WTC11 (cell line): ENCODE data around the gene GOLGA6L7. TPM values are rescaled to one million over a fixed set of nuclear protein-coding genes. Genes with fewer than 3 reads are reported as not detected.
A peak's percentile ranks its signal among the peaks of the same experiment; 100 is the strongest.

ENCODE experiments used
- ATAC-seq: fragments of 200-7000 bp; cut with Tn5 transposase; 2 replicates; pipeline ENCODE4 v1.10.0; 2021; ENCODE audit warnings: mild to moderate bottlenecking, moderate library complexity
- CTCF ChIA-PET: fragments of 300-600 bp; sonication (Branson Sonifier 250); formaldehyde crosslinking; loops from one replicate; lab custom pipeline; 2021; ENCODE audit warnings: antibody characterized with exemption; lab: Charles Lee
- POLR2A ChIA-PET: fragments of 350-600 bp; sonication (Branson Sonifier 250); formaldehyde crosslinking; loops from one replicate; lab custom pipeline; 2021; ENCODE audit warnings: antibody characterized with exemption; lab: Charles Lee
- DNase-seq: peaks from one replicate; pipeline ENCODE4 v3.0.0; 2021; ENCODE audit warnings: low spot score
- H3K27ac Mint-ChIP-seq: 2 replicates; pipeline ENCODE4 v1.8.0; 2021; ENCODE audit warnings: mixed read lengths
- H3K27me3 Mint-ChIP-seq: 2 replicates; pipeline ENCODE4 v1.8.0; 2021; ENCODE audit warnings: low read depth, mild to moderate bottlenecking, moderate library complexity, mixed read lengths
- H3K36me3 Mint-ChIP-seq: 2 replicates; pipeline ENCODE4 v1.8.0; 2021; ENCODE audit warnings: mixed read lengths
- H3K4me1 Mint-ChIP-seq: 2 replicates; pipeline ENCODE4 v1.8.0; 2022; ENCODE audit warnings: mixed read lengths
- H3K4me3 Mint-ChIP-seq: 2 replicates; pipeline ENCODE4 v1.8.0; 2021; ENCODE audit warnings: mild to moderate bottlenecking, moderate library complexity, mixed read lengths
- H3K9me3 Mint-ChIP-seq: 2 replicates; pipeline ENCODE4 v1.8.0; 2021; ENCODE audit warnings: mixed read lengths
- ATF1 ChIP-seq: sonication (generic); formaldehyde crosslinking; IDR thresholded peaks from 2 replicates; pipeline ENCODE4 v1.8.1; 2023; ENCODE audit warnings: mild to moderate bottlenecking, moderate library complexity, missing genetic modification reagents
- CREM ChIP-seq: sonication (generic); formaldehyde crosslinking; IDR thresholded peaks from 2 replicates; pipeline ENCODE4 v1.8.1; 2022; ENCODE audit warnings: mild to moderate bottlenecking, missing genetic modification reagents, moderate library complexity
- E2F5 ChIP-seq: sonication (generic); formaldehyde crosslinking; IDR thresholded peaks from 2 replicates; pipeline ENCODE4 v1.8.1; 2022; ENCODE audit warnings: mild to moderate bottlenecking, moderate library complexity, missing genetic modification reagents
- ELF4 ChIP-seq: sonication (generic); formaldehyde crosslinking; IDR thresholded peaks from 2 replicates; pipeline ENCODE4 v1.8.1; 2022; ENCODE audit warnings: low read depth, mild to moderate bottlenecking, moderate library complexity, missing genetic modification reagents
- ESRRA ChIP-seq: sonication (generic); formaldehyde crosslinking; IDR thresholded peaks from 2 replicates; pipeline ENCODE4 v1.8.1; 2022; ENCODE audit warnings: mild to moderate bottlenecking, missing genetic modification reagents, borderline replicate concordance
- ETV6 ChIP-seq: sonication (generic); formaldehyde crosslinking; IDR thresholded peaks from 2 replicates; pipeline ENCODE4 v1.8.1; 2022; ENCODE audit warnings: mild to moderate bottlenecking, missing genetic modification reagents
- HMGA2 ChIP-seq: fragments of 250-450 bp; sonication (Bioruptor Pico); IDR thresholded peaks from 2 replicates; pipeline ENCODE4 v1.4.0; 2021; ENCODE audit warnings: mild to moderate bottlenecking, moderate library complexity
- IRF2 ChIP-seq: sonication (generic); formaldehyde crosslinking; IDR thresholded peaks from 2 replicates; pipeline ENCODE4 v1.8.0; 2022; ENCODE audit warnings: low read depth, missing genetic modification reagents, borderline replicate concordance
- JAZF1 ChIP-seq: fragments of 250-450 bp; sonication (Bioruptor Pico); IDR thresholded peaks from 2 replicates; pipeline ENCODE4 v1.9.0; 2021; ENCODE audit warnings: moderate library complexity, mild to moderate bottlenecking, inconsistent platforms
- JUN ChIP-seq: sonication (generic); formaldehyde crosslinking; IDR thresholded peaks from 2 replicates; pipeline ENCODE4 v1.8.0; 2023; ENCODE audit warnings: mild to moderate bottlenecking, missing genetic modification reagents
- KAT7 ChIP-seq: sonication (generic); formaldehyde crosslinking; IDR thresholded peaks from 2 replicates; pipeline ENCODE4 v1.8.1; 2023; ENCODE audit warnings: missing genetic modification reagents, mild to moderate bottlenecking, borderline replicate concordance
- MLX ChIP-seq: sonication (generic); formaldehyde crosslinking; IDR thresholded peaks from 2 replicates; pipeline ENCODE4 v1.8.1; 2023; ENCODE audit warnings: mild to moderate bottlenecking, missing genetic modification reagents, moderate library complexity
- MYBL2 ChIP-seq: sonication (generic); formaldehyde crosslinking; IDR thresholded peaks from 2 replicates; pipeline ENCODE4 v1.8.1; 2023; ENCODE audit warnings: mild to moderate bottlenecking, moderate library complexity, missing genetic modification reagents
- NFATC4 ChIP-seq: fragments of 250-450 bp; sonication (Bioruptor Pico); IDR thresholded peaks from 2 replicates; pipeline ENCODE4 v1.9.0; 2021; ENCODE audit warnings: mild to moderate bottlenecking
- NR1H2 ChIP-seq: sonication (generic); formaldehyde crosslinking; IDR thresholded peaks from 2 replicates; pipeline ENCODE4 v1.9.0; 2021; ENCODE audit warnings: mild to moderate bottlenecking, moderate library complexity, missing genetic modification reagents
- OVOL2 ChIP-seq: fragments of 250-450 bp; sonication (Bioruptor Pico); IDR thresholded peaks from 2 replicates; pipeline ENCODE4 v1.9.0; 2021; ENCODE audit warnings: mild to moderate bottlenecking, borderline replicate concordance
- PRRX2 ChIP-seq: fragments of 250-450 bp; sonication (Bioruptor Pico); IDR thresholded peaks from 2 replicates; pipeline ENCODE4 v1.8.0; 2021; ENCODE audit warnings: mild to moderate bottlenecking
- RORB ChIP-seq: fragments of 250-450 bp; sonication (Bioruptor Pico); IDR thresholded peaks from 2 replicates; pipeline ENCODE4 v1.9.0; 2021; ENCODE audit warnings: mild to moderate bottlenecking
- SMAD3 ChIP-seq: sonication (generic); formaldehyde crosslinking; IDR thresholded peaks from 2 replicates; pipeline ENCODE4 v1.8.0; 2022; ENCODE audit warnings: missing genetic modification reagents, mild to moderate bottlenecking, borderline replicate concordance
- SOX15 ChIP-seq: fragments of 250-450 bp; sonication (Bioruptor Pico); IDR thresholded peaks from 2 replicates; pipeline ENCODE4 v1.9.0; 2021; ENCODE audit warnings: mild to moderate bottlenecking
- USF1 ChIP-seq: sonication (generic); formaldehyde crosslinking; IDR thresholded peaks from 2 replicates; pipeline ENCODE4 v1.8.0; 2022; ENCODE audit warnings: mild to moderate bottlenecking, missing genetic modification reagents
- ZBTB43 ChIP-seq: sonication (generic); formaldehyde crosslinking; IDR thresholded peaks from 2 replicates; pipeline ENCODE4 v1.8.1; 2023; ENCODE audit warnings: mild to moderate bottlenecking, missing genetic modification reagents
- ZMAT4 ChIP-seq: fragments of 250-450 bp; sonication (Bioruptor Pico); IDR thresholded peaks from 2 replicates; pipeline ENCODE4 v1.9.0; 2021; ENCODE audit warnings: mild to moderate bottlenecking
- ZNF232 ChIP-seq: sonication (generic); formaldehyde crosslinking; IDR thresholded peaks from 2 replicates; pipeline ENCODE4 v1.8.0; 2022; ENCODE audit warnings: mild to moderate bottlenecking, missing genetic modification reagents
- ZNF281 ChIP-seq: sonication (generic); formaldehyde crosslinking; IDR thresholded peaks from 2 replicates; pipeline ENCODE4 v1.8.0; 2023; ENCODE audit warnings: mild to moderate bottlenecking, missing genetic modification reagents
- ZNF396 ChIP-seq: fragments of 250-450 bp; sonication (Bioruptor Pico); IDR thresholded peaks from 2 replicates; pipeline ENCODE4 v1.8.0; 2021; ENCODE audit warnings: mild to moderate bottlenecking, moderate library complexity, borderline replicate concordance
- ZSCAN18 ChIP-seq: fragments of 250-450 bp; sonication (Bioruptor Pico); IDR thresholded peaks from 2 replicates; pipeline ENCODE4 v2.1.2; 2022; ENCODE audit warnings: mild to moderate bottlenecking, moderate library complexity
- total RNA-seq: library from RNA; stranded (reverse); gene quantifications from 3 replicates; pipeline ENCODE4 v1.2.3, GENCODE V29; 2021

The GOLGA6L7 gene
- total RNA-seq, 1 experiment from 2014 or later, result not detected

- ChIA-PET CTCF (interaction anchor here (0.5 to 0.9 kb wide), 3 partner anchors 14 to 36 kb away, joined by 4 to 5 read pairs (median 4); no protein-coding TSS in a partner anchor), POLR2A (no interaction called here)
- H3K9me3 Mint-ChIP-seq, result no peaks in the 10 kb centered on the region
- H3K27ac Mint-ChIP-seq, result no peak overlapping the region
- H3K4me1 Mint-ChIP-seq, result peaks cover 9% of the 10 kb centered on the region
- ATAC-seq (no peak), DNase-seq (no peak)
- H3K4me3 Mint-ChIP-seq, result no peak overlapping the region
- TF ChIP-seq ETV6 (CRISPR knock-in tag), result no peak
- TF ChIP-seq ZMAT4, result no peak
- TF ChIP-seq MLX (CRISPR knock-in tag), result no peak
- no peak for TF ChIP-seq PRRX2 (CRISPR knock-in tag)
- TF ChIP-seq NFATC4, result no peak
- TF ChIP-seq ZSCAN18 (CRISPR knock-in tag), result no peak
- TF ChIP-seq SOX15, result no peak
- no peak for TF ChIP-seq OVOL2 (CRISPR knock-in tag)
- no peak for TF ChIP-seq SMAD3 (CRISPR knock-in tag)
- no peak for TF ChIP-seq KAT7 (CRISPR knock-in tag)
- no peak for TF ChIP-seq IRF2 (CRISPR knock-in tag)
- no peak for TF ChIP-seq ZNF281
- no peak for TF ChIP-seq USF1 (CRISPR knock-in tag)
- H3K36me3 Mint-ChIP-seq, result no peaks in the 10 kb centered on the region
- peaks cover 33% of the 10 kb centered on the region for H3K27me3 Mint-ChIP-seq
Observed at GRCh38 chr15:28888302-28888894, 40.0 kb upstream of the GOLGA6L7 start.

GRCh38 chr15:28887339-28888174 is 39.1 kb upstream of the GOLGA6L7 start:
- H3K4me1 Mint-ChIP-seq, result peaks cover 9% of the 10 kb centered on the region
- H3K4me3 Mint-ChIP-seq, result peak overlapping the region; percentile 66
- peaks cover 33% of the 10 kb centered on the region for H3K27me3 Mint-ChIP-seq
- CTCF ChIA-PET, result interaction anchor here (0.5 to 1.1 kb wide), 4 partner anchors 9 to 26 kb away, joined by 3 to 5 read pairs (median 4); no protein-coding TSS in a partner anchor
- POLR2A ChIA-PET, result no interaction called here
- no peaks in the 10 kb centered on the region for H3K9me3 Mint-ChIP-seq
- no peak for ATAC-seq
- H3K36me3 Mint-ChIP-seq, result no peaks in the 10 kb centered on the region
- no peak overlapping the region for H3K27ac Mint-ChIP-seq
- DNase-seq, result no peak
- no peak for TF ChIP-seq E2F5 (CRISPR knock-in tag)
- no peak for TF ChIP-seq OVOL2 (CRISPR knock-in tag)
- TF ChIP-seq KAT7 (CRISPR knock-in tag), result no peak
- no peak for TF ChIP-seq NR1H2 (CRISPR knock-in tag)
- TF ChIP-seq MYBL2, result no peak
- TF ChIP-seq HMGA2 (CRISPR knock-in tag), result no peak
- TF ChIP-seq ESRRA (CRISPR knock-in tag), result no peak
- no peak for TF ChIP-seq ELF4 (CRISPR knock-in tag)
- TF ChIP-seq RORB, result no peak
- no peak for TF ChIP-seq ZNF232 (CRISPR knock-in tag)
- no peak for TF ChIP-seq ZBTB43 (CRISPR knock-in tag)
- TF ChIP-seq JUN (CRISPR knock-in tag), result no peak
- TF ChIP-seq CREM (CRISPR knock-in tag), result no peak
- no peak for TF ChIP-seq JAZF1 (CRISPR knock-in tag)
- no peak for TF ChIP-seq ZNF396 (CRISPR knock-in tag)
- TF ChIP-seq ATF1 (CRISPR knock-in tag), result no peak
